GM21515 (cell line): ENCODE measurements around the gene BRD1.

Experiments
- ATAC-seq: cut with Tn5 transposase; IDR thresholded peaks from one replicate; pipeline ENCODE4 v1.9.1; 2021; ENCODE audit not compliant: unreplicated experiment

BRD1 gene

DNA sequence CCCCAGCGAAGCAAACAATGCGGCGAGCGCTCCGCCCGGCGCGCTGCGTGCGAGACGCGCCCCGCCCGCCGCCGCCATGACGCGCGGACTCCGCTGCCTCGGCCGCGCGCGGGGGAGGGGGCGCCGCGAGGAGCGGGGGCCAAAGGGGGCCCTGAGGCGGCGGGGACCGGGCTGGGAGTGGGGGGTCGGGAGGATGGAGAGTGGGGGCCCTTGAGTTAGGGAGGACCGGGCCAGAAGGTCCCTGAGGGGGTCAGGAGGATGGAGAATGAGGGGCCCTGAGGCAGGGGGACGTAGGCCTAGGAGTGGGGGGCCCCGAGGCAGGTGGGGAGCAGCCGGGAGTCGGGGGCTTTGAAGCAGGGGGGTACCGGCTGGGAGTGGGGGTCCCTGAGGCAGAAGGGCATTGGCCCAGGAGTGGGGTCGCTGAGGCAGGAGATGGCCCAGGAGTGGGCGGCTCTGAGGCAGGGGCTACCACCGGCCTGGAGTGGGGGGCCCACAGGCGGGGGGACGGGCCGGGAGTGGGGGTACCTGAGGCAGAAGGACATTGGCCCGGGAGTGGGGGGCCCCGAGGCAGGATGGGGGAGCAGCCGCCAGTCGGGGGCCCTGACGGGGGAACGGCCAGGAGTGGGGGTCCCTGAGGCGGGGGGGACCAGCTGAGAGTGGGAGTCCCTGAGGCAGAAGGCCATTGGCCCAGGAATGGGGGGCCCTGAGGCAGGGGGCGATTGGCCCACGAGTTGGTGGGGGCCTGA, at the start of gene BRD1:
BRD1 (minus strand) TSS at position 21 of the 746 bp plus-strand sequence. CDS start 3,556 bp downstream, outside the sequence.
- ATAC-seq: no peak

DNA sequence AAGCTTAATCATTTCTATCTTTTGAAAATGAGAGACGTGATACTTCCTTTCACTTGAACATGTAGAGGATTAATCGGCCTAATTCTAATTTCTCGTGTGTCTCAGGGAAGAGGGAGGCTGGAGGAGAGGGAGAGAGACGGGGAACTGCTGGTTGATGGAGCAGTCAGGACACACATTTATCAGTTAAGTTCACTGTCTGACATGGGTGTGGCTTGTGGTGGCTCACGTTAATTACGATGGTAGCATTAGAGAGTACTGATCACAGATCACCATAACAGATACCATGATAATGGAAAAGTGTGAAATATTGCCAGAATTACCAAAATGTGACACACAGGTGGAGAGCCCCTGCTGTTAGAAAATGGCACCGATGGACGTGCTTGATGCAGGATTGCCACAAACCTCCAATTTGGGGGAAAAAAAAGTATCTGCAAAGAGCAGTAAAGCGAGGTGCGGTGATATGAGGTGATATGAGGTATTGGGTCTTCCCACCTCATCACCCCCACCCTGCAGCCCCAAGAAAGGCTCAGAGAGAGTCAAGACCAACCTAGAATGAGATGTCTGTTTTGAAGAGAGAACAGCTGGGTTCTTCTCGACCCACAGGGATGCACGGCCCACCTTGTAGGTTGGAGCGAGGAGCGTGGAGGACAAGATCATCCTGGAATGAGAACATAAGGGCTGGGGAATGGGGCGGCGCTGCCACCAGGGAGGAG, 45.7 kb upstream of the BRD1 start:
- ATAC-seq: no peak

DNA sequence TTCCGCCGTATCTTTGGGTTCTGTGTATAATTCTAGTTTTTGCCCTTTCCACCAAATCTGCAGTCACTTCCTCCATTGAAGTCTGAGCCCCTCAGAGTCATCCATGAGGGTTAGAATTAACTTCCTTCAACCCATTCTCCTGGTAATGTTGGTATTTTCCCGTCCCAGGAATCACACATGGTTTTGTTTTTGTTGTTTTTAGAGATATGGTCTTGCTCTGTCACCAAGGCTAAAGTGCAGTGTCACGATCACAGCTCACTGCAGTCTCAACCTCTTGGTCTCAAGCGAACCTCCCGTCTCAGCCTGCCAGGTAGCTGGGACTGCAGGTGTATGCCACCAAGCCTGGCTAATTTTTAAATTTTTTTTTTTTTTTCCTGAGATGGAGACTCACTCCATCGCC, 44.7 kb upstream of the BRD1 start:
- no peak for ATAC-seq

DNA sequence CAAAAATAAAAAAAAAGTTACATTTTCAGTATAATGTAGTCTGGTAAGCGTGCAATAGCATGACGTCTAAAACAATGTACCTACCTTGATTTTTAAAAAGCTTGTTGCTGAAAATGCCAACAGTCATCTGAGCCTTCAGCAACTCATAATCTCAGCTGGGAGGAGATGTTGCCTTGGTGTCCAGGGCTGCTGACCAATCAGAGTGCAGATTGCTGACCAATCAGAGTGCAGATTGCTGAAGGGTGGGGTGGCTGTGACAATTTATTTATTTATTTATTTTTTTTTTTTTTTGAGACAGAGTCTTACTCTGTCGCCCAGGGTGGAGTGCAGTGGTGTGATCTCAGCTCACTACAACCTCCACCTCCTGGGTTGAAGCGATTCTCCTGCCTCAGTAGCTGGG, 43.8 kb upstream of the BRD1 start:
- ATAC-seq: no peak

DNA sequence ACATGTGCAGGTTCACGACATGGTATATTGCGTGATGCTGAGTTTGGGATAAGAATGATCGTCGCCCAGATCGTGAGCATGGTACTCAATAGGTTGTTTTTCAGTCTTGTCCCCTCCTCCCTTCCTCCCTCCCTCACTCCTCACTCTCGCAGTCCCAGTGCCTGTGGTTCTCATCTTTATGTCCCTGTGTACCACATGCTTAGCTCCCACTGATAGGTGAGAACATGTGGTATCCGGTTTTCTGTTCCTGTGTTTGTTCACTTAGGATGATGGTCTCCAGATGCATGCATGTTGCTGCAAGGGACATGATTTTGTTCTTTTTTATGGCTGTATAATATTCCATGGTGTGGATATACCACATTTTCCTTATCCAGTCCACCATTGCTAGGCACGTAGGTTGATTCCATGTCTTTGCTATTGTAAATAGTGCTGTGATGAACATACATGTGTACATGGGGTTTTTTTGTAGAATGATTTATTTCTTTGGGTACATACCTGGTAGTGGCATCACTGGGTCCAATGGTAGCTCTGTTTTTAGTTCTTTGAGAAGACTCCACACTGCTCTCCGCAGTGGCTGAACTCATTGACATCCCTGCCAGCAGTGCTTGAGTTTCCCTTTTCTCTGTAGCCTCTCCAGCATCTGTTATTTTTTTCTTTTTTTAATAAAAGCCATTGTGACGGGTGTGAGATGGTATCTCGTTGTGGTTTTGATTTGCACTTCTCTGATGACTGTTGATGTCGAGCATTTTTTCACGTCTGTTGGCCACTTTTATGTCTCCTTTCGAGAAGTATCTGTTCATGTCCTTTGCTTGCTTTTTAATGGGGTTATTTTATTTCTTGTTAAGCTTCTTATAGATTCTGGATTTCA, 42.4 kb upstream of the BRD1 start:
- ATAC-seq: no peak

DNA sequence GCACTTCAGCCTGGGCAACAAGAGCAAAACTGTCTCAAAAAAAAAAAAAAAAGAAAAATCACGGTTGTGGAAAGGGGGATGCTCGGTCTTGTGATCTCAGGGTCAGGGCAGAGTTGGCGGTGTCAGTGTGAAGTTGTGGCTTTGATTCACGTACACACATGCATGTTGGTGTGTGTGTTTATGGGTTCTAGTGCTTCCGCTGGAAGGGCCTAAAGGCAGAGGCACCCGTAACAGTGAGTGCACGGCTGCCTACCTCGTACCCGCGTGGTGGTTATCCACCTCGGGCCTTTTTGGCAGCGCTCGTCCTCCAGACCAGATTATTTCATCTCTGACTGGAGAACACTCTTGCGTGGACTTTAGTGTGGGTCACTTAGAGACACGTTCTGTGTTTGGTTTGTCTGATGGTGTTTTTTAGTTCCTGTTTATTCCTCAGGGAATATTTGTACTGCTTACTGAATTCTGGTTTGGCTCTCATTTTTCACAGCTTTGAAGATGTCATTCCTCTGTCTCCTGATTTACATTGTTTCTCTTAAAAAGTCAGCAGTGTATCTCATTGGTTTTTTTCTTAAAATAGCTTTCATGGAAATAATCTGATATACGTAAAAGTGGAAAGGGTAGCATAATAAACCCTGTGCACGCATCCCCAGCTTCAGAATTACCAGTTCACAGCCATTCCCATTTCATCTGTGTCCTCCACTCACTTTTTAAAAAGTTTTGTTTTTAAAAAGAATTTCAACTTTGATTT, 41.6 kb upstream of the BRD1 start:
- ATAC-seq: no peak

DNA sequence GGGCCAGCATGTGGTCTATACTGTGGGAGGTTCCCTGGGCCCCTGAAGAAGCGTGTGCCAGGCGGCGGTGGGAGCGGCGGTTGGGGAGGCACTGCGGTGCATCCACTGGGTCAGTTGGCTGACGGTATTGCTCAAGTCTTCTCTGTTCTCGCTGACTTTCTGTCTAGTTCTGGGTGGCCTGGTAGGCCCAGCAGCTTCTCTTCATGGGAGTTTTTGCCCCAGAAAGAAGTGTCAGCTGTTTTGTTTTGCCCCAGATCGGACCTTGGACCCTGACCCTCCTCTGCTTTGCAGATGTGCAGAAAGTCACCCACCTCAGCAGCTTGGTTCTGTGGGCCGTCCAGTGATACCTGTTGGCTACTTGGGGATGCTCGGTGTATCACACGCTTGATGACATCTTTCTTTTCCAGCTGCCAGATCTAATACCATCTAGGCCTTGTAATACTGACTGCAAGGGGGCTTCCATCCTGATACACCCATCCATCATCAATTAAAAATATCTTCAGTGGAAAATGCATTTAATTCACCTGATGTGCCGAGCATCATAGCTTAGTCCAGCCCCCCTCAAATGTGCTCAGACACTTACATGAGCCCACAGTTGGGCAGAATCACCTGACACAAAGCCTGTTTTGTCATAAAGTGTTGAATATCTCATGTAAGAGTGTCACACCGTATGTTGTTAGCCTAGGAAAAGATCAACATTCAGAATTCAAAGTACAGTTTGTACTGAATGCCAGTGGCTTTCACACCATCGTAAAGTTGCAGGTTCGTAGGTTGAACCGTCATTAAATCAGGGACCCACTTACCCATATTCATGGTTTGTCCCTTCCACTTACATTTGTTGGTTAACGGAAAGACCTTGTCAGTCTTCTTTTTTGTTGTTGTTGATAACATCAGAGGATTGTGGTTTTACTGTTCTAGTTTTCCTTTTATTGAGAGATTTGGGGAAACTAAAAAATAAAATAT, 39.9 kb upstream of the BRD1 start:
- no peak for ATAC-seq

DNA sequence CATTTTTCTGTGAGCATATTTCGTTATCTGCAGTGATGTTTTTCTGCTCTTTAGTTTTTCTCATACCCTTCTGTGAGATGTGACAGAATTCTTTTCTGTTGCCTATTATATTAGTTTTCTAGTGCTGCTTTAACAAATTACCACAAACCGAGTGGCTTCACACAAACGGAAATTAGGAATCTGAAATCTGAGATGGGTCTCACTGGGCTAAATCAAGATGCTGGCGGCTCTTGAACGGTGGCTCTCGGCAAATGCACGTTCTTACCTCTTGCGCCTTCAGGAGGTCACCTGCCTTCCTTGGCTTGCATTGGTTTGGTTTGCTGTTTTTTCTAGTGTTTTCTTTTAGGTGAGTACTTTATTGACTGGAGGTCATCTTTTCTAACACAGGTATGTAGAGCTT, 39.0 kb upstream of the BRD1 start:
- no peak for ATAC-seq

DNA sequence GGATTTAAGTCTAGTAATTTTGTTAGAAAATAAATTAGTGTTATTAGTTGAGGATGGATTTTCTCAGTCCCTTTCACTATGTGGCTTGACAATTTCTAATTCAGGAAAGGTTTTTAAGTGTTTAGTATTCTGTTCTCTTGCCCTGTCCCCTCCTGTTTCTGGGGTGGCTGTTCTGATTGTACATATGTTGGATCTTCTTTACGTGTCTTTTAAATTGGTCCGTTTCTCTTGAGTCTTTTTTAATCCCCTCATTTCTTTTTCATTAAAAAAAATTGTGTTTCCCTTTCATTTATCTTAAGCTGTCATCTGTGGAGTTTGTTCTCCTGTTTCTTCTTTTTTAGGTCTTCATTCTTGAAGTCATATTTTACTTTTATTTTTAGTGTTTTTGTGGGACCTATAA, 38.5 kb upstream of the BRD1 start:
- ATAC-seq: no peak

DNA sequence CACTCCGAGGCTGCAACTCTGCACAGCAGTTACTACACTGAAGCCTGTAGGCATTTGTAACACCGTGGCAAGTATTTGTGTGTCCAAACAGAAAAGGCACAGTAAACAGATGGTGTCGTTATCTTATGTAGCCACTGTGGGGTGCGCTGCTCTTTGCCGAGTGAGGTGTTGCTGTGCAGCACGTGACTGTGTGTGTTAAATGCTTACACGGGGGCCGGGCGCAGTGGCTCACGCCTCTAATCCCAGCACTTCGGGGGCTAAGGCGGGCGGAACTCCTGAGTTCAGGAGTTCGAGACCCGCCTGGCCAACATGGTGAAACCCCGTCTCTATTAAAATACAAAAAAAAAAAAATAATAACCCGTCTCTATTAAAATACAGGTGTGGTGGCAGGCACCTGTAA, 37.5 kb upstream of the BRD1 start:
- ATAC-seq: no peak

DNA sequence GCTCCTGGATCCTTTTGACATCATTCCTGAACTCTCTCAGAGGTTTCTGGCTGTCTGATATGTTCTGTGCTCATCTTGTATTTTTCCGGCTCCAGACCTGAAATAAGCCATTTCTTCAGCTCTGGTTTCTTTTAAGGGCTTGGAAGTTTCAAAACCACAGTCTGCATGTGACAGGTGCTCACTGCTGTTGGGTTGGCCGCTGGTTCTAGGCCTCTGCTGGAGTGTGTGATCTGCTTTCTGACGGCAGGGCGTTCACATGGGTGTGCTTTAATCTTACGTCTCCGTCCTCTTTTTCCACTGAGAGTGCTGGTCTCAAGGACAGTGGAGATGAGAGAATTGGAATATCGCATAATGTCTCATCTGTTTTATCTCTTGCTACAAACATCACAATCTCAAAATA, 36.3 kb upstream of the BRD1 start:
- no peak for ATAC-seq

DNA sequence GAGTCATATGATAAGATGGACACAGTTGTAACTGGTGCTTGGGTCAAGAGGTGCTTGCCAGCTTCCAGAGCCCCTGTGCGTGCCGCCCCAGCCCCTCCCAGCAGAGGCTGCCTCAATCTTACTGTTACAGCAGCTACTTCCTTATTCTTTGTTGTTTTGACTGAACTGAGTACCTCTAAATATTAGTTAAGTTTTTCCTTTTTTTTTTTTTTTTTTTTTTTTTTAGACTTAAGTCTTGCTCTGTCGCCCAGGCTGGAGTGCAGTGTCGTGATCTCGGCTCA, 34.8 kb upstream of the BRD1 start:
- no peak for ATAC-seq

DNA sequence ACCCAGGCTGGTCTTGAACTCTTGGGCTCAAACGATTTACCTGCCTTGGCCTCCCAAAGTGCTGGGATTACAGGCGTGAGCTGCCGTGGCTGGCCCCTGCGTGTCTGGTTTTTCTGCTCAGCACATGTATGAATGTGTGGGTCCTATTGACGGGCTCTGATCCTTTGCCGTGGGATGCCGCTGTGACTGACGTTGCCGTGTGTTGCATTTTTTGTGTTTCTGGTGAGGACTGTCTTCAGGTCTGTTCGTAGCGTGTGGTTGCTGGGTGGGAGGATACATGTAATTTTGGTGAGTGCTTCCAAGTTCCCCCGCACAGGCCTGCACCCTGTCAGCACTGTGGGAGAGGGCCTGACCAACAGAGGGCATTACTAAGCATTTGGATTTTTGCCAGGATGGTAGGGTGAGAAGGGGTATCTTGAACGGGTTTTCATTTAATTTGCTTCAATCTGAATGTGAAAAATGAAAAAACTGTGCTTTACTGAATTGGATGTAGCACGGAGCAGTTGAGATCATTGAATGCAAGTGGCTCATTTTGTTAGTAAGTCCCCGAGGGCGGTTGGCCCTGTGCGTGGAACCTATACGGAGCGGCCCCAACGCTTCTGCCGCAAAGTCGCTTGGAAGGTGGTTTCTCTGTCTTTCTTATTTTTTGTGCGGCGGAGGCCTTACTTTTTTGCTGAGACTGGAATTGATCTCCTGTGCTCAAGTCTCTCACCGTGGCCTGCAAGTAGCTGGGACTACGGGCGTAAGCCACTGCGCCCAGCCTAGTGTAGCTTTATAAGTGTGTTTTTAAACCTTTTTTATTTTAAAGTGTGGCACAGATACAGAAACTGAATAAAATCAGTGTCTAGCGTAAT, 34.2 kb upstream of the BRD1 start:
- no peak for ATAC-seq

DNA sequence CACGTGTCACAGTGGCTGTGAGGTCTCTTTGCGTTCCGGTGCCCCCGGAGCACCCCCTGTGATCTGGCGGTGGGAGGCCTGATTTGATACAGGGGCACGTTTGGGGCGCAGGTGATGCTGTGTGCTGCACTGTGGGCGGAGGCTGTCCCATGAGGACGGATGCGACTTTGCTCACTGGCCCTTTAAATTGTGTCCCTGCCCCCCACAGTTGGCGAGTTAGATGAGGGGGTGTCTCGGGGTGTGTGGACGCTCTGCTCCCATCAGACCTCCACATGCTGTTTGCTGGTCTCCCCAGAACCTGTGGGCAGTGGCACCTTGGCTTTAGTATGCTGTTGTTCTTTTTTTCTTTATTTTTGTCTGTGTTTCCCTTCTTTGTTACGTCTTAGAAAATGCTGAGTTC, 31.2 kb upstream of the BRD1 start:
- ATAC-seq: no peak

DNA sequence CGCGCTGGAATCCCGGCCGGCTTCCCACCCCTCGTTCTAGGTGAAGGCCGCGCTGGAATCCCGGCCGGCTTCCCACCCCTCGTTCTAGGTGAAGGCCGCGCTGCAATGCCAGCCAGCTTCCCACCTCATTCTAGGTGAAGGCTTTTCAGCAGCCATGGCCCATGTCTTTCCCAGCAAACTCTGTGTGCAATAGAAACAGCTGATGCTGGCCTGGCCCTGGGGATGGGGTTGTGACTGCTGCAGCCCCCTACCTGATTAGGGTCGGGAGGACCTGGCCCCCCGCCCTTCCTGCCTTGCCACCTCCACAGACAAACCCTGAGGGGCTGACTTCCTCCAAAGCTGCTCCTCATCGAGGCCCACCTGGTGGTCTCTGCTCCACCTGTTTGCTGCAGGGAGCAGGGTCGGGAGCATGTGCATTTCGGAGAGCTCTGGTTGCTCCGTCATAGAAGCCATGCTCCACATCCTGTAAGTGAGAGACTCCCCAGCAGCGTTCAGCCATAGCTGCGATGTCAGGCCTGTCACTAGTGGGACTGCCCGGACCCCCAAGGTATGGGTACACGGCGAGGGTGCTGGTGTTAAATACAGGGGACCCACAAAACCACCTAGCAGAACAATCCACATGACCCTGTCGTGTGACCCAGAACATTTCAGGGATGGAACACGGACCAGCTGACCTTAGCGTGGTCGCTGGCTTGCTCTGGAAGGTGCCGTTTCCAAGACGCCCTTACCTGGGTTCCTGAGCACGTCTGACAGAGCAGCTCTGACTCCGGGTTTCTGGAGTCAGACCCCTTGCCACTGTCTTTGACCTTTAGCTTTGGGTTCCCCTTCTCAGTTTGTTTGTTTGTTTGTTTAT, 29.3 kb upstream of the BRD1 start:
- ATAC-seq: no peak

DNA sequence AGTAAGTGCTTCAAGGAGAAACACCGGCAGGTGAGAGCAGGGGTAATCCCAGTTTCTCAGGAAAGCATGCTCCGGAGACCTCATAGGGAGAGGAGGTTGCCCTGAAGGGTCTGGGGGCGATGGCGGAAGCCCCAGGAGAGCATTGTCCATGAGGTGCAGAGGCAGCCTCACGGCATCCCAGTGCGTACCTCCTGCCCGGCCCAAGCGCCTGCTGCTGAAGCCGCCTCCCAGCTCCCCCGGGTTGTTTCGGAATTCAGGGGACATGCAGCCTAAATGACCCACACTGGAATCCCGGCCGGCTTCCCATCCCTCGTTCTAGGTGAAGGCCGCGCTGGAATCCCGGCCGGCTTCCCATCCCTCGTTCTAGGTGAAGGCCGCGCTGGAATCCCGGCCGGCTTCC, 28.7 kb upstream of the BRD1 start:
- no peak for ATAC-seq

DNA sequence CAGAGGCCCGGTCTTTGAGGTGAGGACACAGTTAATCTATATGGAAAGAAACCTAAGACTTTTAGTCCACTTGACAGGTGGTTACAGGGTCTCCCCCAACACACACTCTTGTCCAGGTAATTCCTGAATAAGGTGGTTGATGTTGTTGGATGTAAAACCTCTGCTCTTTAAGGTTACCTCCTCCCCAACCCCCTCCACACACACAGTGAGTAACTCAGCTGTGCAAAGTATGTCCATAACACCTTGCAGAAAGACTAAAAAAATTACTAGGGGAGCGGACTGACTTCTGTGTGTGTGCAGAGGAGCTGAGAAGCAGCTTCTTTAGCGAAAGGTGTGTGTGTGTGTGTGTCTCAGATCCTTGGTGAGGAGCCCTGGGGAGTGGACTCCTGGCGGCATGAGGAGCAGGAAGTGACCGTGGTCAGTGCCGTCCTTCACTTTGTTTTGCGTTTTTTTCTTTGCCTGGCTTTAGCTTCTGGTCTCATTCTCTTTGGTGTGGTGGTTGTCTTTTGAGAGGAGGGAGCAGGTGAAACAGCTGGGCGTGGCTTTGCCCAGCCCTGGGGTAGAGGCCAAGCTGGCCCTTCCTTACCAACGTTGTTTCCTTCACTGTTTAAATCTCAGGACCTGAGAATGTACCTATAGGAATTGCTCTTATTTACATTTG, 27.7 kb upstream of the BRD1 start:
- ATAC-seq: no peak
